Measurements from ENCODE around the gene TGOLN2. TPM values are rescaled to one million over a fixed set of nuclear protein-coding genes. Genes with fewer than 3 reads are reported as not detected.

TGOLN2 gene
- total and polyA plus RNA-seq, 2 of the 13 experiments (the other 11 are each of a cell fraction or from before 2014, with no cell fraction given), result 99.6 to 155 TPM

DNA sequence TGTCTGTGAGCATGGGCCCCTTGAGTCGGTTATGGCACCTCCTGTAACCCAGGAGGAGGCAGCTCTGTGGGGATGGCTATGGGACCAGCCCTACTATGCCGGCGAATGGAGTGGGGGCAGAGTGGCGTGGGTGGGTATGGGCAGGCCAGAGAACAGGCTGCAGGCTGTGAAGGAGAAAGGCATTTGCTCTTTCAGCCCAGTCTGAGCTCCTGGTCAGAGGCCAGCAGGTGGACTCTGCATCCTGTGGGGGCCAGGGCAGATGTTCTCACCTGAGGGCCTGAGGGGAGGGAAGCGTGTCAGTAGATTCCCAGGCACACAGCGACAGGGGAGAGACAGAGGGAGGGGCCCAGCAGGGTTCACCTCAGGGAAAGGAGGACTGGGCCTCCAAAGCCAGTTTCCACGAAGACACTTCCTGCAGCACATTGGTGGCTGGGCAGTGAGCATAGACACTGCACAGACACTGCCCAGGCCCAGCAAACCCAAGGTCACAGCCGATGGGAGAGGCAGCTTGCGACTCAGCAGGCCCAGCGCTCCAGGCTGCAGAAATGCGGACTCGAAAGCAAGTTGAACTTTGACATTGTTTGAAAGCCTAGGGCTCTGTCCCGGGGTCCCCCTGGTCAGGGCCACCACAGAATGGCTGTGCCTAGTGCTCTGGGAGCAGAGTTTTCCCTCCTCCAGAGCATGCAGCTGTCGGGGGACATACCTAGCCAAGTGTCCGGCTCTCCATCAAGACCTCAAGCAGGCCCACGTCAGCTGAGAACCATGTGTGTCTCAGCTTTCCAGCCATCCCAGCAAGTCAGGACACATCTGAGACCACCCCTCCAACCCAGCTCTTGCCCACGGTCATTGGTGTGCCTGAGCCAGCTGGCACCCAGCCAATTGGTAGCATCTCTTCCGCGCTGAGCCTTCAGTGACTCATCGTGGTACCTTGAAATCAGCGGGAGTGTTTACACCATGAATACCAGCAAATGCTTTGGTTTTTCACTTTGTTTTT lies 53.8 kb downstream of the TGOLN2 start (continued):
- TF ChIP-seq PRDM4 (CRISPR knock-in tag; IDR thresholded peaks at IDR 0.05; ENCODE audit: borderline replicate concordance), result no peak
- TF ChIP-seq ZBTB3 (CRISPR knock-in tag; IDR thresholded peaks at IDR 0.05; ENCODE audit: borderline replicate concordance, low read depth), result 0 out of 2 replicates have a peak, but pooled peaks have one; percentile 40
- TF ChIP-seq ZBTB25 (CRISPR knock-in tag; IDR thresholded peaks at IDR 0.05), result no peak
- TF ChIP-seq ZNF687 (CRISPR knock-in tag; IDR thresholded peaks at IDR 0.05), result peak; percentile 80
- TF ChIP-seq, protein P1, sequence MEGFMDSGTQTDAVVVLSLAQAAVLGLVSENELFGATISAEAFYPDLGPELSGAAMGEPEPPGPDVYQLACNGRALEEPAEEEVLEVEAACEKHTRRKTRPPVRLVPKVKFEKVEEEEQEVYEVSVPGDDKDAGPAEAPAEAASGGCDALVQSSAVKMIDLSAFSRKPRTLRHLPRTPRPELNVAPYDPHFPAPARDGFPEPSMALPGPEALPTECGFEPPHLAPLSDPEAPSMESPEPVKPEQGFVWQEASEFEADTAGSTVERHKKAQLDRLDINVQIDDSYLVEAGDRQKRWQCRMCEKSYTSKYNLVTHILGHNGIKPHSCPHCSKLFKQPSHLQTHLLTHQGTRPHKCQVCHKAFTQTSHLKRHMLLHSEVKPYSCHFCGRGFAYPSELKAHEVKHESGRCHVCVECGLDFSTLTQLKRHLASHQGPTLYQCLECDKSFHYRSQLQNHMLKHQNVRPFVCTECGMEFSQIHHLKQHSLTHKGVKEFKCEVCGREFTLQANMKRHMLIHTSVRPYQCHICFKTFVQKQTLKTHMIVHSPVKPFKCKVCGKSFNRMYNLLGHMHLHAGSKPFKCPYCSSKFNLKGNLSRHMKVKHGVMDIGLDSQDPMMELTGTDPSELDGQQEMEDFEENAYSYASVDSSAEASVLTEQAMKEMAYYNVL (CRISPR knock-in tag; IDR thresholded peaks at IDR 0.05; ENCODE audit: borderline replicate concordance), result peak; percentile 18; the same call in 1 of the 2 replicates
- TF ChIP-seq NR2F6 (IDR thresholded peaks at IDR 0.05), result no peak
- TF ChIP-seq NR2F6 (CRISPR knock-in tag; IDR thresholded peaks at IDR 0.05), result no peak
- no peak for TF ChIP-seq PHB2 (IDR thresholded peaks at IDR 0.05; ENCODE audit: partially characterized antibody)

All from HepG2 (cell line).